BJ (cell line): ENCODE data around the gene SV2C. TPM values are rescaled to one million over a fixed set of nuclear protein-coding genes. Genes with fewer than 3 reads are reported as not detected.

ENCODE experiments used
- CTCF ChIA-PET: fragments of 350-600 bp; formaldehyde crosslinking; extraction: SDS; loops from one replicate; lab custom pipeline; 2021; ENCODE audit warnings: antibody characterized with exemption, inconsistent platforms; lab: Yijun Ruan, JAX
- POLR2A ChIA-PET: fragments of 300-600 bp; sonication (Branson Sonifier 250); formaldehyde crosslinking; extraction: SDS; loops from one replicate; lab custom pipeline; 2021; ENCODE audit warnings: antibody characterized with exemption; lab: Charles Lee
- DNase-seq: peaks from one replicate; pipeline ENCODE4 v3.0.0-alpha.2; 2011; ENCODE audit warnings: low read depth
- H3K27me3 ChIP-seq: 2 replicates; pipeline ENCODE4 v1.6.0; 2011; ENCODE audit warnings: low read length; ENCODE audit not compliant: control insufficient read depth, insufficient read depth
- H3K36me3 ChIP-seq: 2 replicates; pipeline ENCODE4 v1.5.1; 2011; ENCODE audit warnings: low read length; ENCODE audit not compliant: control insufficient read depth, insufficient read depth
- H3K4me3 ChIP-seq: 2 replicates; pipeline ENCODE4 v1.5.1; 2011; ENCODE audit warnings: low read depth, mild to moderate bottlenecking, control low read depth, low read length
- polyA plus RNA-seq: library from polyadenylated mRNA; depleted of rRNA; stranded (reverse); fragments of >200 nt; gene quantifications from 2 replicates; pipeline ENCODE4 v1.2.3, GENCODE V29; 2011
- TF ChIP-seq, protein P1 (sequence below): IDR thresholded peaks from 2 replicates; pipeline ENCODE4 v1.5.1; 2011; ENCODE audit warnings: low read depth, mild to moderate bottlenecking, control low read depth, inconsistent platforms, low read length, moderate library complexity; ENCODE audit not compliant: insufficient read depth

SV2C gene
- polyA plus RNA-seq, 1 experiment, result not detected

GRCh38 chr5:76326577-76327302, 243.6 kb downstream of the SV2C start:
- Histone ChIP-seq H3K36me3 (no peaks in the 10 kb centered on the region), H3K4me3 (no peak overlapping the region), H3K27me3 (peaks cover 3% of the 10 kb centered on the region)
- no peak for DNase-seq
- TF ChIP-seq, protein P1, sequence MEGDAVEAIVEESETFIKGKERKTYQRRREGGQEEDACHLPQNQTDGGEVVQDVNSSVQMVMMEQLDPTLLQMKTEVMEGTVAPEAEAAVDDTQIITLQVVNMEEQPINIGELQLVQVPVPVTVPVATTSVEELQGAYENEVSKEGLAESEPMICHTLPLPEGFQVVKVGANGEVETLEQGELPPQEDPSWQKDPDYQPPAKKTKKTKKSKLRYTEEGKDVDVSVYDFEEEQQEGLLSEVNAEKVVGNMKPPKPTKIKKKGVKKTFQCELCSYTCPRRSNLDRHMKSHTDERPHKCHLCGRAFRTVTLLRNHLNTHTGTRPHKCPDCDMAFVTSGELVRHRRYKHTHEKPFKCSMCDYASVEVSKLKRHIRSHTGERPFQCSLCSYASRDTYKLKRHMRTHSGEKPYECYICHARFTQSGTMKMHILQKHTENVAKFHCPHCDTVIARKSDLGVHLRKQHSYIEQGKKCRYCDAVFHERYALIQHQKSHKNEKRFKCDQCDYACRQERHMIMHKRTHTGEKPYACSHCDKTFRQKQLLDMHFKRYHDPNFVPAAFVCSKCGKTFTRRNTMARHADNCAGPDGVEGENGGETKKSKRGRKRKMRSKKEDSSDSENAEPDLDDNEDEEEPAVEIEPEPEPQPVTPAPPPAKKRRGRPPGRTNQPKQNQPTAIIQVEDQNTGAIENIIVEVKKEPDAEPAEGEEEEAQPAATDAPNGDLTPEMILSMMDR, result no peak
- POLR2A ChIA-PET, result no interaction called here
- CTCF ChIA-PET, result interaction anchor here (0.8 to 1.2 kb wide), 3 partner anchors 11 to 19 kb away, joined by 3 to 4 read pairs (median 3); no protein-coding TSS in a partner anchor

GRCh38 chr5:76329346-76329745, 246.2 kb downstream of the SV2C start:
- DNase-seq, result no peak
- CTCF ChIA-PET, result no interaction called here
- peaks cover 3% of the 10 kb centered on the region for H3K27me3 ChIP-seq
- POLR2A ChIA-PET, result no interaction called here
- TF ChIP-seq, protein P1, result no peak
- H3K36me3 ChIP-seq, result no peaks in the 10 kb centered on the region
- H3K4me3 ChIP-seq, result no peak overlapping the region

DNA sequence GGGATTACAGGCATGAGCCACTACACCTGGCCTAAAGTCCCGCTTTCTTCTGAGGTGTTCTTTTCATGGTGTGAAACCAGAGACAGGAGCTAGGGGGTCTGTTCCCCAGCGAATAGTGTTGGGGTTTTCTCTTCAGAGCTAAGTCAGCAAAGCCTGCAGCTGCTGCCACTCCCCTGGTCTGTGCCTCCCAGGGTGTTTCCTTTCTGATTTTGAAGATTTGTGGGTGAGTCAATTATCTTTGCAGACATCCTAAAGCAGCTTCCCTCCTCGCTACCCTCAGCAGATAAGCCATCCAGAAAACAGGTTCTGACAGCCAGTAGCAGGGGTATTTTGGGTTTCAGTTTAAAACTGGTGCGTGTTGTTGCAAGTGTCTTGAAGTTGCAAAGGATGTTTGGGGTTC, 247.9 kb downstream of the SV2C start:
- POLR2A ChIA-PET, result no interaction called here
- Histone ChIP-seq H3K36me3 (no peaks in the 10 kb centered on the region), H3K27me3 (peaks cover 3% of the 10 kb centered on the region), H3K4me3 (no peak overlapping the region)
- TF ChIP-seq, protein P1, result no peak
- CTCF ChIA-PET, result no interaction called here
- DNase-seq, result no peak

DNA sequence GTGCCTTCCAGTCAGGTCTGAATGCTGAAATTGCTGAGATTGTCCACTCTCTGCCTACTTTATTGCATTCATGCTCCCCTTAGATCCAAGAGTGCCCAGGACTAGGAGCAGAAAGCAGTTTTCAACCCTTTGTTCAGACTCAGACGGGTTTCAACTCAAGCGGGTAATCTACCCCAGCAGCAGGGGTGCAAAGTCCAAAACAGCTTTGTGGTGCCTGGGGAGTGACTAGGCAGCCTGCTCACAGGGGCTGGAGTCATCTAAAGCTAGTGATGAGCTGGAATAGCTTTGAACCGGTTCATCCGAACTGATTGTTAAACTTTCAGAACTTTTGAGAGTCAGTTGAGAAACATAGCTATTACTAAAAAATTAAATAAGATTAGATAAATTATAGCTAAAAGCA, 248.9 kb downstream of the SV2C start:
- CTCF ChIA-PET, result no interaction called here
- H3K4me3 ChIP-seq, result no peak overlapping the region

GRCh38 chr5:76332611-76333205, 249.5 kb downstream of the SV2C start:
- ChIA-PET CTCF (no interaction called here), POLR2A (no interaction called here)
- TF ChIP-seq, protein P1, result no peak
- no peak for DNase-seq
- Histone ChIP-seq H3K36me3 (no peaks in the 10 kb centered on the region), H3K27me3 (peaks cover 3% of the 10 kb centered on the region), H3K4me3 (no peak overlapping the region)

More for the DNA sequence above, 248.9 kb downstream of the SV2C start:
- Histone ChIP-seq H3K36me3 (no peaks in the 10 kb centered on the region), H3K27me3 (peaks cover 3% of the 10 kb centered on the region)
- TF ChIP-seq, protein P1, result no peak
- POLR2A ChIA-PET, result no interaction called here
- no peak for DNase-seq
